Heart right ventricle (tissue), 16 donors: ENCODE measurements around the gene USO1. TPM values are rescaled to one million over a fixed set of nuclear protein-coding genes. Genes with fewer than 3 reads are reported as not detected.
"Not testable (repeated sequence)": the region's sequence is repeated elsewhere in the genome, so short reads cannot be mapped to it uniquely, and the experiment has no call there.

ENCODE experiments used
- ATAC-seq, 8 donors: fragments of 200-7000 bp; cut with Tn5 transposase; one replicate each; pipeline ENCODE4 v1.9.1; 2020; ENCODE audit warnings: mild to moderate bottlenecking in 8 of 8, moderate library complexity in 8 of 8, moderate number of reproducible peaks in 1 of 8
- DNase-seq, 2 donors: peaks; one replicate each; pipeline ENCODE4 v3.0.0-alpha.2; 2020
- H3K27ac ChIP-seq, 10 donors: fragments of 200-600 bp; sonication (generic) in 2 of 10; one replicate each; pipeline versions ENCODE4 v1.5.0 to v1.8.0; 2020 to 2022; ENCODE audit warnings: mild to moderate bottlenecking in 3 of 10
- H3K27me3 ChIP-seq, 7 donors: fragments of 200-600 bp; one replicate each; pipeline ENCODE4 v1.8.0; 2021 to 2022; ENCODE audit warnings: mild to moderate bottlenecking in 2 of 7
- H3K36me3 ChIP-seq, 9 donors: fragments of 200-600 bp; sonication (generic) in 1 of 9; one replicate each; pipeline versions ENCODE4 v1.5.0 to v1.8.0; 2020 to 2022; ENCODE audit warnings: mild to moderate bottlenecking in 2 of 9
- H3K4me1 ChIP-seq, 9 donors: fragments of 200-600 bp; sonication (generic) in 1 of 9; one replicate each; pipeline versions ENCODE4 v1.5.0 to v1.8.0; 2020 to 2022; ENCODE audit warnings: mild to moderate bottlenecking in 4 of 9
- H3K4me3 ChIP-seq, 10 donors: fragments of 200-600 bp; sonication (generic) in 2 of 10; one replicate each; pipeline versions ENCODE4 v1.5.0 to v1.8.0; 2020 to 2022; ENCODE audit warnings: mild to moderate bottlenecking in 7 of 10, moderate library complexity in 2 of 10
- H3K9me3 ChIP-seq, 11 donors: fragments of 200-600 bp in 10 of 11; sonication (generic) in 2 of 11; one replicate each; pipeline versions ENCODE4 v1.5.0 to v1.8.0; 2013 to 2022; ENCODE audit warnings: mild to moderate bottlenecking in 2 of 11, control low read depth in 1 of 11, moderate library complexity in 1 of 11
- CTCF ChIP-seq, 9 donors: fragments of 200-600 bp; sonication (generic) in 2 of 9; IDR thresholded peaks; one replicate each; pipeline versions ENCODE4 v1.5.0 to v1.8.0; 2021 to 2022; ENCODE audit warnings: antibody characterized with exemption in 9 of 9, mild to moderate bottlenecking in 5 of 9, moderate library complexity in 1 of 9
- WGBS, 2 donors: extraction: QIAGEN DNeasy Blood & Tissue Kit; methylation state at CpG; one replicate each; pipeline ENCODE4 v1.1.7; 2013; ENCODE audit warnings: inconsistent platforms in 1 of 2; 5-methylcytosine and 5-hydroxymethylcytosine counted together
- intact Hi-C, 10 donors: fragments of 100-400 bp; cut with DNase I; formaldehyde crosslinking; loops; one replicate each; pipeline versions ENCODE4 v1.11.1 to v1.14.2; 2022
- polyA plus RNA-seq, 2 donors: library from polyadenylated mRNA; stranded (reverse); fragments of 200-250 nt; gene quantifications; one replicate each; pipeline ENCODE4 v1.2.3, GENCODE V29; 2013
- total RNA-seq, 10 donors: library from RNA; stranded (reverse); fragmentation: NEBNext Ultra II Directional in 3 of 10; extraction: Animal tissue kit (Norgen Biotek cat#: 25700) in 3 of 10; gene quantifications; one replicate each; pipeline versions ENCODE4 v1.2.1 to v1.2.4, GENCODE V29; 2021 to 2023
- donor health status: Arrhythmogenic right ventricular cardiomyopathy.
- donor health status: ischemic (EF 13 %, LVEDD 7.1; RV severe dilation, severe dysfunction).
- donor health status: healthy with polysubstance abuse.
- donor health status: DM: no; HTN: yes; CAD: no.
- donor health status: DM: no; HTN: no; CAD: no.
- donor health status: ischemic (EF 25% LVEDD 6.9; RV normal size, moderate dysfunction).
- donor health status: ischemic (EF 25% LVEDD 5.7; RV mildly dilated, moderate dysfunction).
- donor health status: healthy.
- donor health status: DM: yes; HTN: yes; CAD: no.
- donor health status: Ischemic cardiomyopathy.
- donor health status: ischemic (EF 35%, LVEDD 5.7; RV mildly dilated, moderate dysfunction).
- donor health status: nonischemic (EF 11% LVEDD 7.7; RV severe dilation, severe dysfunction).
- donor health status: DM: yes; HTN: yes; CAD: no.
- donor health status: PGD.
- donor health status: ischemic (EF 29% LVEDD 5.4; RV normal size, mild dysfunction).
- donor health status: nonischemic (EF 23%, LVEDD 6.1; RV moderate dilation, normal function).

USO1 gene
- total and polyA plus RNA-seq, 12 donors: 43.8 to 98.7 (median 79.6) TPM

GRCh38 chr4:75686346-75686745 is 38.0 kb upstream of the USO1 start:
- intact Hi-C loops: no loop called here
- Histone ChIP-seq H3K9me3 (peaks cover 0 to 5% (median 0%) of the 10 kb centered on the region in 11 donors), H3K27me3 (no peaks in the 10 kb centered on the region), H3K27ac (no peak overlapping the region), H3K36me3 (no peaks in the 10 kb centered on the region), H3K4me3 (no peak overlapping the region), H3K4me1 (peaks cover 0 to 5% (median 0%) of the 10 kb centered on the region in 9 donors)
- DNase-seq (no peak), ATAC-seq (peak in 2 of 8 donors; percentile 33 to 36)
- 82 to 92% methylated on average over 3 of the region's 3 CpGs for WGBS, 2 donors
- TF ChIP-seq CTCF (IDR thresholded peaks at IDR 0.05): no peak

GRCh38 chr4:75687125-75687524 is 37.3 kb upstream of the USO1 start:
- DNase-seq, H3K4me1 ChIP-seq, intact Hi-C loops, H3K9me3 ChIP-seq, H3K4me3 ChIP-seq, H3K27ac ChIP-seq, ATAC-seq, H3K36me3 ChIP-seq, H3K27me3 ChIP-seq: not testable (repeated sequence)
- 88 to 100% methylated on average over 1 of the region's 1 CpG for WGBS, 2 donors

GRCh38 chr4:75692066-75692465 is 32.3 kb upstream of the USO1 start:
- intact Hi-C loops, H3K27ac ChIP-seq, ATAC-seq, H3K4me3 ChIP-seq, H3K9me3 ChIP-seq, H3K27me3 ChIP-seq, DNase-seq: not testable (repeated sequence)
- Histone ChIP-seq H3K4me1 (peaks cover 0 to 16% (median 0%) of the 10 kb centered on the region in 9 donors), H3K36me3 (peaks cover 0 to 17% (median 0%) of the 10 kb centered on the region in 9 donors)
- 98 to 99% methylated on average over 5 of the region's 5 CpGs for WGBS, 2 donors

- no peaks in the 10 kb centered on the region for H3K9me3 ChIP-seq
- H3K27me3 ChIP-seq: no peaks in the 10 kb centered on the region
- DNase-seq (no peak), ATAC-seq (peak; percentile 55 to 95 (median 88))
- peaks cover 0 to 16% (median 0%) of the 10 kb centered on the region in 9 donors for H3K4me1 ChIP-seq
- 37 to 50% methylated on average over 3 of the region's 3 CpGs for WGBS, 2 donors
- intact Hi-C loops: no loop called here
- H3K27ac ChIP-seq: peak overlapping the region in 7 of 10 donors; percentile 40 to 83 (median 56)
- peaks cover 0 to 17% (median 0%) of the 10 kb centered on the region in 9 donors for H3K36me3 ChIP-seq
- no peak overlapping the region for H3K4me3 ChIP-seq
- TF ChIP-seq CTCF (IDR thresholded peaks at IDR 0.05): no peak
Measured at GRCh38 chr4:75696071-75696470, 28.3 kb upstream of the USO1 start.

- WGBS, 2 donors: 73 to 83% methylated on average over 3 of the region's 3 CpGs
- Histone ChIP-seq H3K36me3 (peaks cover 0 to 17% (median 0%) of the 10 kb centered on the region in 9 donors), H3K9me3 (no peaks in the 10 kb centered on the region), H3K4me3 (no peak overlapping the region), H3K27ac (peak overlapping the region in 7 of 10 donors; percentile 40 to 83 (median 56)), H3K4me1 (peaks cover 0 to 16% (median 0%) of the 10 kb centered on the region in 9 donors), H3K27me3 (no peaks in the 10 kb centered on the region)
- intact Hi-C loops: no loop called here
- DNase-seq: no peak
- ATAC-seq: peak in 7 of 8 donors; percentile 46 to 89 (median 82)
- TF ChIP-seq CTCF (IDR thresholded peaks at IDR 0.05): no peak
Measured at GRCh38 chr4:75696581-75696980, 27.8 kb upstream of the USO1 start.
